Stimulated activated CD8-positive, alpha-beta memory T cell treated with anti-CD3 and anti-CD28 coated beads, Interleukin-4, amount 100 ng/mL, for 4 hours (primary cell): ENCODE results near the gene KLHL10.
"Not testable (repeated sequence)": the region's sequence is repeated elsewhere in the genome, so short reads cannot be mapped to it uniquely, and the experiment has no call there.

Source experiments
- DNase-seq, 2 donors: peaks; one replicate each; pipeline ENCODE4 v3.0.0-alpha.2; 2020; ENCODE audit warnings: low read depth in 2 of 2, low spot score in 1 of 2

The KLHL10 gene

DNA sequence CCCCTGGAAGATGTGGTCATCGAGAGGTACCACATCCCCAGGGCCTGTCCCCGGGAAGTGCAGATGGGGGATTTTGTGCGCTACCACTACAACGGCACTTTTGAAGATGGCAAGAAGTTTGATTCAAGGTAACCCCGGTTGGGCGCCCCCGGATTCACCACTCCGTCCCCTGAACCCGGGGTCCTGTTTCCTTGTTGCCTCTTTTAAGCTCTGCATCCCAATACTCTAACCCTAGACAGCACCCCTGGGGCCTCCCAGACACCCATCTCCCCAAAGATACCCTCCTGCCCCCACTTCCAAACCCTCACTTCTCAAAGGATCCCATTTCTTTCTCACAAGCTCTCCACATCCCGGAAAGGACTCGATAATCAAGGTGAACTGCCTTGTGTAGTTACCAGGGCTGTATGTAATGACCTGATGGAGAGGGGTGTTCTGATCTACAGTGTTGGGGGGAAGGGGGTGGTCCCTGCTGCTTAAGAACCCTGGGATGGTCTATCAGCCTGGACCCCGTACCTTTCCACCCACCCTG lies 24.4 kb upstream of the KLHL10 start:
- DNase-seq, result no peak

DNA sequence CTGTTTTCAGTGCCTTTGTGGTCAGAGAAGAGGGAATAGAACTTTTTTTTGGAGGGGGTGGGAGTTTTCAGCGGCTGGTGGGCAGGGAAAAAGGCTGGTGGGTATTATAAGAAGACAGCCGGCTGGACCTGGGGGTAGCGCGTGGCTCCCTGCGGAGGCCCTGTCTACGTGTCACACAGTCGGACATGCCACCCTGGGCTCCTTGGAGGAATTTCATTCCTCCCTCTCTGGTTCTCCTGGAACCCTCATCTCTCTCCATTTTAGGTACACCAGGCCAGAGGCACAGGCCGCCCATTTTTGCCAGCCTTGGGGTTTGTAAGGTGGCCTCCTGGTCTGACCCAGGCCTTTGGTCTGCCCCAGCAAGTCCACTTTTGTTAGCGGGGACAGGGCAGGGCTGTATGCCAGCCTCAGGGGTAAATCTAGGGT lies 23.9 kb upstream of the KLHL10 start:
- no peak for DNase-seq

DNA sequence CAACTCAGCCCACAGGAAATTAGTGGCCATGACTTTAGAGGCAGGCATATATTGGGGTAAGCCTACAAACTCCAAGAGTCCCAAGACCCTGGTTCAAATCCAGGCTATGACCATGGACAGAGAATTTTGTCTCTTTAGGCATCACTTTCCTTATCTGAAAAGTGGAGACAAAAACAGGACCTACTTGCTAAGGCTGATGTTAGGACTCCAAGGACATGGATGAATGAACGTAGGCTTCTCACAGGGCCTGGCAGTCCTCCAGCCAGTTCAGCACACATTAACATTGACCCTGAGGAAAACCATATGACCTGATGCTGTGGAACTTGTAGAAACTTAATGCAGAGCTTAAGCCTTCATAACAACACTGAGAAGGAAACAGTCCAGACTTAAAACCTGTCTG lies 23.4 kb upstream of the KLHL10 start:
- no peak for DNase-seq

DNA sequence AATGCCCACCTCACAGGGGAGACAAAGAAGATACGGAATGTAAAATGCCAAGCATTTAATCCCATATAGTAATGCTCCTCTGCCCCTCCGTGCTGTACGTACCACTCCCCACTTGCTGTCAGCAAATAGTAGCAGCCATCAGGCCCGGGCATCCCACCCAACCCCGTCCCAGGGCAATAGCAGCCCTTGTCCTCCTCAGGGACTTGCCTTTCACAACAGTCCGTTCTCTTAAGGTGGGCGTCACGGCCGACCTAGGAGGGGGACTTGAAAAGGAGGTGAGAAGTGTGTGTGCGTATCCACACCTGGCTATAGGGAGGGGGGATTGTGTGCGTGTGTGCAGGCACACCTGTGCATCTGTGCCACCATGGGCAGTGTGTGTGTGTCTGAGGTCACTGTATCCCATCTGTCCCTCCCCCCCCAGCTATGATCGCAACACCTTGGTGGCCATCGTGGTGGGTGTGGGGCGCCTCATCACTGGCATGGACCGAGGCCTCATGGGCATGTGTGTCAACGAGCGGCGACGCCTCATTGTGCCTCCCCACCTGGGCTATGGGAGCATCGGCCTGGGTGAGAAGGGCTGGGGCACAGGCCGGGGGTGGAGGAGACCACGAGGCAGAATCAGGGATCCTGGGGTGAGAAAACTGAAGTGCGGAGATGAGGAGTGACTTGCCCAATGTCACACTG lies 20.8 kb upstream of the KLHL10 start:
- no peak for DNase-seq

DNA sequence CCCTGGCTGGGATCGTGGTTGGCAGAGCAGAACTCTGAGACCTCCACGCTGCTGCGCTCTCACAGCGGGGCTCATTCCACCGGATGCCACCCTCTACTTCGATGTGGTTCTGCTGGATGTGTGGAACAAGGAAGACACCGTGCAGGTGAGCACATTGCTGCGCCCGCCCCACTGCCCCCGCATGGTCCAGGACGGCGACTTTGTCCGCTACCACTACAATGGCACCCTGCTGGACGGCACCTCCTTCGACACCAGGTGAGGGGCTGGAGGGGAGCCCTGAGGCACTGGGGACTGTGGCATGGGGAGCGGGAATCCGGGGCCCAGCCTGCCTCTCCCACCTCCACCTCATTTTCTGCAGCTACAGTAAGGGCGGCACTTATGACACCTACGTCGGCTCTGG lies 19.6 kb upstream of the KLHL10 start:
- DNase-seq, result no peak

DNA sequence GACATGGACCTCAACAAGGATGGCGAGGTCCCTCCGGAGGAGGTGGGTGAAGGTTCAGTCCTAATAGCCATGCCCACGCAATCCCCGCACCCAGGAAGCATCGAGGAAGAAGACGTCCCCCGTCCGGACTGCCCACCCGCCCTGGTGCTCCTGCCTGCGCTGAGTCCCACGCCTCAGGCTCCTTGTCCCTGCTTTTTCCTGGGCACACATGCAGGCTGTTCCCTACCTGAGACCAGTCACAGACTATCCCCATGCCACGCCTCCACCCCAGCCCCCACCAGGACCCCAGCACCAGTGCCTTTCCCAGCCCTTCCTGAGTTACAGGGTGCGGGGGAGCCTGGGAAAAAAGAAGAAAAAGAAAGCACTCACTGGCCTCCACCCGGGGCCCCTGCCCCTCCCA lies 15.8 kb upstream of the KLHL10 start:
- no peak for DNase-seq

DNA sequence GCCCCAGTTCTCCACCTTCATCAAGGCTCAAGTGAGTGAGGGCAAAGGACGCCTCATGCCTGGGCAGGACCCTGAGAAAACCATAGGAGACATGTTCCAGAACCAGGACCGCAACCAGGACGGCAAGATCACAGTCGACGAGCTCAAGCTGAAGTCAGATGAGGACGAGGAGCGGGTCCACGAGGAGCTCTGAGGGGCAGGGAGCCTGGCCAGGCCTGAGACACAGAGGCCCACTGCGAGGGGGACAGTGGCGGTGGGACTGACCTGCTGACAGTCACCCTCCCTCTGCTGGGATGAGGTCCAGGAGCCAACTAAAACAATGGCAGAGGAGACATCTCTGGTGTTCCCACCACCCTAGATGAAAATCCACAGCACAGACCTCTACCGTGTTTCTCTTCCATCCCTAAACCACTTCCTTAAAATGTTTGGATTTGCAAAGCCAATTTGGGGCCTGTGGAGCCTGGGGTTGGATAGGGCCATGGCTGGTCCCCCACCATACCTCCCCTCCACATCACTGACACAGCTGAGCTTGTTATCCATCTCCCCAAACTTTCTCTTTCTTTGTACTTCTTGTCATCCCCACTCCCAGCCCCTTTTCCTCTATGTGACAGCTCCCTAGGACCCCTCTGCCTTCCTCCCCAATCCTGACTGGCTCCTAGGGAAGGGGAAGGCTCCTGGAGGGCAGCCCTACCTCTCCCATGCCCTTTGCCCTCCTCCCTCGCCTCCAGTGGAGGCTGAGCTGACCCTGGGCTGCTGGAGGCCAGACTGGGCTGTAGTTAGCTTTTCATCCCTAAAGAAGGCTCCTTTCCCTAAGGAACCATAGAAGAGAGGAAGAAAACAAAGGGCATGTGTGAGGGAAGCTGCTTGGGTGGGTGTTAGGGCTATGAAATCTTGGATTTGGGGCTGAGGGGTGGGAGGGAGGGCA lies 15.1 kb upstream of the KLHL10 start:
- DNase-seq, result no peak

DNA sequence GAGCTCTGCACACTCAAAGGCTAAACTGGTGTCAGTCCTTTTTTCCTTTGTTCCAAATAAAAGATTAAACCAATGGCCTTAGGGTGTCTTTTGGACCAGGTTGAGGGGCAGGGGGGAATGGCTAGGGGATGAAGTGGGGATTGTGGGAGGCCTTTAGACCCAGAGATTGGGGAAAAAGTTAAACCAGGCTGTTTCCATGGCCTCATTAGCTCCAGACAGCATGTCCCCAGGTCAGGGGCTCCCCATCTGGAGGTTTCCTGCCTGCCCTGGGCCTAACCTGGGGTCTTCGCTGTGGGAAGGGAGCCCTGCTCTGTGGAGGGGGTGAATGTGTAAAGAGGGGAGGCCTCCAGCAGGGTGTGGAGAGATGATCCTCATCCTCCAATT lies 14.5 kb upstream of the KLHL10 start:
- no peak for DNase-seq

DNA sequence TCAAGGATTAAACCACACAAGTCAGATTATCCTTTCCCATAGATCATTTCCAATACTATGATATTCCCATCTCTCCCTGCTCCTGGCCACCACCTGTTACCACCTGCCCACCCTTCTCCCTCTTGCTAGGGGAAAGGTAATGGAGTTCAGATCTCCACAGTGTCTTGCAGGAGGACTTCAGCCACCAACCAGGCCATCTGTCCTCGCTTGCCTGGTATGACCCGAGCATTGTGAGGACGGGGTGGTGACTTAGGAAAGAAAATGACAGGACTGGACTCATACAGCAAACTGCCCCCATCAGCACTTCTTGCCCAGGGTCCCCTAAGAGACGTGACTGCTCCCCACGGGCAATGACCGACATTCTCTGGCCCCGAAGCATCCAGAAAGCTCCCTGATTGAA lies 14.0 kb upstream of the KLHL10 start:
- DNase-seq, result no peak

DNA sequence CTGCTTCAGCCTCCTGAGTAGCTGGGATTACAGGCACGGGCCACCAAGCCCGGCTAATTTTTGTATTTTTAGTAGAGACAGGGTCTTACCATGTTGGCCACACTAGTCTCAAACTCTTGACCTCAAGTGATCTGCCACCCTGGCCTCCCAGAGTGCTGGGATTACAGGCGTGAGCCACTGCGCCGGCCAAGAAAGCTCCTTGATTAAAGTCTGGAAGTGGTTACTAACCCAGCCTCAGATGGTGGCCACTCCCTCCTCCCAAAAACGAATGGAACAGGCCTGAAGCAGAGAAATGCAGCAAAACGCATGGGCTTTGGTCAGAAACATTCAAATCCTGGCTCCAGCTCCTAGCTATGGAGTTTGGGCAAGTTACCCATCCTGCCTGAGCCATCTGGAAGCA lies 13.5 kb upstream of the KLHL10 start:
- no peak for DNase-seq

DNA sequence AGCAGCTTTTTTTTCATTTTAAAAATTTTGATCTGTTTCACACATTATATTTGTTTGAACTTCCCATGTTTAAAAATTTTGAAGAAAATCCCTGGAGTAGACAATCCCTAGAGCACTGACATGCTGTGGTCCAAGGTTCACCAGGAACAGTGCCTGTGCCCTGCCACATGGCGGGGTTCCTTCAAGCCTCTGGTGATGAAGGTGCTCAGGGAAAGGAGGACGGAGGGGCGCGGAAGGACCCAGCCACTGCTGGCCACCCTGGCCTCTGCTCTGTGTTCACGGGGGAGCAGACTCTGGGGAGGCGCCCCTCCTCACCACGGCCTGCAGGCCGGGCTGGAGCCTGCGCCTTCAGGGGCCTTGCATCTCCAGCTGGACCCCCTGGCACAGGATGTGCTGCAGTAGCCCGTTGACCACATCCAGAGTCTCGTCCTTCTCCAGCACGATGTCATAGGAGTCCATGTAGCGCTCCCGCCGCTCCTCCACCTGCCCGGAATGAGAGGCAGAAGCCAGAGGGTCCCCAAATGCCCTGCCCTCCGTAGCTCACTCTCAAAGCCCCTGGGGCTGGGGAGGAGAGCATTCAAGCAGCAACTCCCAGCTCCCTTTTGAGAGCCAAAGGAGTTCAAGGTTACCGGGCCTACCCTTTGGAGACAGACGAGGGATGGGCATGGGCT lies 12.3 kb upstream of the KLHL10 start:
- no peak for DNase-seq

DNA sequence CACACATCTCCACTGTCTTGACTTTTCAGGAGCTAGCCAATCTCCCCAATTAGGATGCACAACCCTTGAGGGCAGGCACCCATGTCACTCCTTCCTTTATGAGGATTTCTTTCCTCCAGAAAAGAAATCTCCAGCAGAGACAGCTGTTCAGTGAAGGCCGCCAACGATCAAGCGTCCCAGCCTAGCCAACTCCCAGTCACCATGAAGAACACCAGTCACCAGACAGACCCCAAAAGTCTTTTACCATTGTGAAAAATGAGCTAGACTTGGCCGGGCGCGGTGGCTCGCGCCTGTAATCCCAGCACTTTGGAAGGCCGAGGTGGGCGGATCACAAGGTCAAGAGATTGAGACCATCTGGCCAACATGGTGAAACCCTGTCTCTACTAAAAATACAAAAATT lies 7.7 kb upstream of the KLHL10 start:
- not testable (repeated sequence) for DNase-seq

DNA sequence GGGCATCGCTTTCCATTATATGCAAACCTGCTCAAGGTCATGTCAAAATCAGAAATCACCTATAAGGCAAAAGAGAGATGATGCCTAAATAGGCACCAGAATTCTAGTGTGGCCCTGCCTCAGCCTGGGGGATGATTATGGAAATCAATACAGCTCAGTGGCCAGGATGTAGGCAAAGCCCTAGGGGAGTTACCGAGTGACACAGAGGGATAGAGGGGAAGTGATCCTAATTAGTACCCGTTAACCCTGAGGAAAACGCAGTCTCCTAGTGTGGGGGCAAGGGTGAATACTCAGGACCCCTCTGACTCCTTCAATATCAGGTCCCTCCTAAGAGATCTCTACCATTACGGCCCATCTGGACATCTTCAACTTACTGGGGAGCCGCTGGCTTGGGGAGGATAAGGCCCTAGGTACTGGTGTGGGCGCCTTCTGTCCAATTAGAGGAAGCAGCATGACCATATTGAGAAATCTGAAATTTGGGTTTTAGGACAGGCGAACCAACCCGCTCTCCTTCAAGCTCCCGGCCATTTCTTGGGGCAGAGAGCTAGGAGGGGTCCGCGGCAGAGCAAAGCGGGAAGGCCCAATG lies 2.3 kb upstream of the KLHL10 start:
- no peak for DNase-seq

DNA sequence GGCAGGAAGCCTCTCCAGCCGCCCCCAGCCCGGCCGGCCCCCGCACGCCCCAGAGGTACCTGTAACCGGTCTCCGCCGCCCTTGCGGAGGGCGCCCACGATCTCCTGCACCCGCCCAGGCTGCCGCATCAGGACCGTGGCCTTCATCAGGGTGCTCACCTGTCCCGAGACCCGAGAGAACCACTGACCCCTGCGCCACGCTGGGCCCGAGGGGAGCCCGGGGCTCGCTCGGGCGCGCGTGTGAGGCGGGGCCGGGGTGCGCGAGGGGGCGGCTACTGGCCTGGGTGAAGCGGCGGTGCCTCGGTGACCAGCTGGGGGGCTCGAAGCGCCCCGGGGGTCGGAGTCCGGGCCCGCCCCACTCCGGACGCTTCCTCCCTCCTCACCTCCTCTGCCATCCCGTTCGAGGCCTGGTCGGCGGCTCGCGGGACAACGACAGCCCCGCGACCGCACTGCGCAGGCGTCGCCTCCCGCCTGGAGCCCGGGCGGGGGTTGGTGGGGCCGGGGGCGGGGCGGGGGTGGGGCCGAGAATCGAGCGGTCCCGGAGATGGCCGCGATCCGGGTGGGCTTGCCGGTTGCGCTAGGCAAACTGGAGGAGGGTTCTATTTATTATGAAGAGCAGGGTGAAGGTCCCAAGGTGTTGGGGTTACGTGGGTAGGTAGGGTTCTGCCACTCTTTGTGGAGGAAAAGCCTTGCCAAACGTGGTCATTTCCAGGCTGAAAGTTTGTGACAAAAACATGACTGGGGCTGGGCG lies 1.6 kb upstream of the KLHL10 start, which contains the start of gene NT5C3B:
Gene NT5C3B (minus strand): TSS at position 433 of the 750 bp plus-strand sequence. CDS start 39 bp downstream, at position 394.
- peak; percentile 6 to 24 for DNase-seq

DNA sequence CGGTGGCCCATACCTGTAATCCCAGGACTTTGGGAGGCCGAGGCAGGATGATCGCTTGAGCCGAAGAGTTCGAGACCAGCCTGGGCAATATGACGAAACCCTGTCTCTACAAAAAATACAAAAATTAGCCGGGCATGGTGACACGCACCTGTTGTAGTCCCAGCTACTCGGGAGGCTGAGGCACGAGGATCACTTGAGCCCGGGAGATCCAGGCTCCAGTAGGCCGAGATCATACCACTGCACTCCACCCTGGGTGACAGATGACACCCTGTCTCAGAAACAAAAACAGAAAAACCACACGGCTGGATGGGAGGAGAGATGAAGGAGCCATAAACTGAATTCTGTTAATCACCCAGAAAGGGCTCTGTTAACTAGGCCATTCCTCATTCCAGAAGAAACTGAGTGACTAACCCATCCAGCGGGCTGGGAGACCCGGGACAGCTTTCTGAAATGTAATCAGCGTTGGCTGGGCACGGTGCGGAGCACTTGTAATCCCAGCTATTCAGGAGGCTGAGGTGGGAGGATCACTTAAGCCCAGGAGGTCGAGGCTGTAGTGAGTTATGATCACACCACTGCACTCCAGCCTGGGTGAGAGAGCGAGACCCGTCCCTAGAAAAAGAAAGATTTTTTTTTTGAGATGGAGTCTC lies 952 bp upstream of the KLHL10 start:
- no peak for DNase-seq

DNA sequence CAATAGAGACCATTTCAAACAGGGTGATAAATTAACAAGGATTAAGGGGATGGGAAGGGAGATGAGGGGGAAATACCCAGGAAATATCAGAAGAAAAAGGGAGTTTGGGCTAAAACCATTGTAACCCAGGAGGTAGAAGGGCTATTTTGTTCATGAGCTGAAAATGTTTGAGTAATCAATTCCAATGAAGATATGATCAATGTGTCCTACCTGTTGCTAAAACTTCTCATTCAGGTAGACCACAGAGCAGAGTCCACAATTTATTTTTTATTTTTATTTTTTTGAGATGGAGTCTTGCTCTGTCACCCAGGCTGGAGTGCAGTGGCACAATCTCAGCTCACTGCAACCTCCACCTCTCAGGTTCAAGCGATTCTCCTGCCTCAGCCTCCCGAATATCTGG lies 1.8 kb downstream of the KLHL10 start:
- not testable (repeated sequence) for DNase-seq

DNA sequence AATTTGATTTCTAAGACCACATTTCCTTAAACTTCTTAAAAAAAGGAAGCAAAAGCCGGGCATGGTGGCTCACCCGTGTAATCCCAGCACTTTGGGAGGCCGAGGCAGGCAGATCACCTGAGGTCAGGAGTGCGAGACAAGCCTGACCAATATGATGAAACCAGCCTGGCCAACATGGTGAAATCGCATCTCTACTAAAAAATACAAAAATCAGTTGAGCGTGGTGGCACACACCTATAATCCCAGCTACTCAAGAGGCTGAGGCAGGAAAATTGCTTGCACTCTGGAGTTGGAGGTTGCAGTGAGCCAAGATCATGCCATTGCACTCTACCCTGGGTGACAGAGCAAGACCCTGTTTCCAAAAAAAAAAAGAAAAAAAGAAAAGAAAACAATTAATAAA lies 3.2 kb downstream of the KLHL10 start:
- DNase-seq, result not testable (repeated sequence)

DNA sequence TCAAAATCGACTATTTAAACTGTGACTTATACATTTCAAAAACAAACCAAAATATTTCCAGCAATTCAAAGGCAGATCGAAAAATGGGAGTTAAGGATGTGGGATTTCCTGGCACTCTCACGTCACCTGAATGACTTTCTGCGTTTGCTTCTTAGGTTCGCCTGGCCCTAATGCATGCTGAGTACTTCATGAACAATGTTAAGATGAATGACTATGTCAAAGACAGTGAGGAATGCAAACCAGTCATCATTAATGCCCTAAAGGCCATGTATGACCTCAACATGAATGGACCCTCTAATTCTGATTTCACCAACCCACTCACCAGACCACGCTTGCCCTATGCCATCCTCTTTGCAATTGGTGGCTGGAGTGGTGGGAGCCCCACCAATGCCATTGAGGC lies 7.3 kb downstream of the KLHL10 start:
- DNase-seq, result no peak

DNA sequence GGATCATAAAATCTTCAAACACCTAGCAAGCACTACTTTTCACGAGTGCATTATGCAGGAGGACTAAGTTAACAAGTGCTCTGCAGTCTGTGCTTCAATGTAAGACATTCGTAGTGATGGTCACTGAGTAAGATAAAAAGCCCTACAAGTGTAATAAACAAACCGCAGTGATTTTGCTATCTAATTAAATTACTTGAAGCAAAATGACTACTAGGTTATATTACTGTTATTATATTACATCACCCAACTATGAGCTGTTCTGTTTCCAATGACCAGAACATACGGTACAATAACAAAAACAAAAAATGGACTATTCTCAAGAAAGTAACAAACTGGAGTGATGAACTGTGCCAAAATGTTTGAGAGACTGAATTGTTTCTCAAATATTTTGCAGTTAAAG lies 11.2 kb downstream of the KLHL10 start:
- no peak for DNase-seq
